ENCODE measurements around the gene DCAF4.
A peak's percentile ranks its signal among the peaks of the same experiment; 100 is the strongest.

DNA sequence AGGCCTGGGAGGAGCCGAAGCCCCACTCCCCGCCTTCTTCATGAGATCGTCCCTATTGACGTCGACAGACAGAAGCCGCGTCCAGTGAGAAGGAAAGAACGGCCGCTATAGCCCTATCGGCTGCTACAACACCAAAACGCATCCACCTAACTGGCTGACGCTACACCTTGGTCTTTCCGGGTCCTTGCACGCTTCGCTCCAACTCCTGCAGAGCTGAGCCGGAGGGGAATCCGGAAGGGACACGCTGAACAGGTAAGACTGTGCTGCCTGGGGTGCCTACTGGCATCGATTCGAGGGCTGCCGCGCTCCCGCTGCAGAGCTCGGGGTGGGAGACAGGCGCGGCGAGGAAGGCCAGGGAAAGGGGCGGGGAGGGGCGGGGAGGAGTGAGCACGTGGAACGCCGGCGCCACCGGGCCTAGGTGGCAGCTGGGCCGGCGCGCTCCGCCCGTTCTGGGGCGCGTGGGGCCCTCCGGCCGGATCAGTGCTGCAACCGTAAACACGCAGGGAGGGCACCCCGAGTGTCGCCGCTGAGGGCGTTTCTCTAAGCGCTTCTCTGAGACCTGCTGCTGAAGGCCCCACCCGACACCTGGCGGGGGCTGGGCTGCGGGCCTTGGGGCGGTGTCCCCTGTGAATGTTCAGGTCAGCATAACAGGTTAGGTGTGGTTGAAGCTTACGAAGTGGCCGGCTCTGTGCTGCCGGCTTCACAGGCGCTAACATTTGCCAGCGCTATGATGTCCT, at the start of gene DCAF4:
- TF ChIP-seq, protein P1, sequence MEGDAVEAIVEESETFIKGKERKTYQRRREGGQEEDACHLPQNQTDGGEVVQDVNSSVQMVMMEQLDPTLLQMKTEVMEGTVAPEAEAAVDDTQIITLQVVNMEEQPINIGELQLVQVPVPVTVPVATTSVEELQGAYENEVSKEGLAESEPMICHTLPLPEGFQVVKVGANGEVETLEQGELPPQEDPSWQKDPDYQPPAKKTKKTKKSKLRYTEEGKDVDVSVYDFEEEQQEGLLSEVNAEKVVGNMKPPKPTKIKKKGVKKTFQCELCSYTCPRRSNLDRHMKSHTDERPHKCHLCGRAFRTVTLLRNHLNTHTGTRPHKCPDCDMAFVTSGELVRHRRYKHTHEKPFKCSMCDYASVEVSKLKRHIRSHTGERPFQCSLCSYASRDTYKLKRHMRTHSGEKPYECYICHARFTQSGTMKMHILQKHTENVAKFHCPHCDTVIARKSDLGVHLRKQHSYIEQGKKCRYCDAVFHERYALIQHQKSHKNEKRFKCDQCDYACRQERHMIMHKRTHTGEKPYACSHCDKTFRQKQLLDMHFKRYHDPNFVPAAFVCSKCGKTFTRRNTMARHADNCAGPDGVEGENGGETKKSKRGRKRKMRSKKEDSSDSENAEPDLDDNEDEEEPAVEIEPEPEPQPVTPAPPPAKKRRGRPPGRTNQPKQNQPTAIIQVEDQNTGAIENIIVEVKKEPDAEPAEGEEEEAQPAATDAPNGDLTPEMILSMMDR (IDR thresholded peaks at IDR 0.05) = no peak
- no peak for TF ChIP-seq SMC3 (IDR thresholded peaks at IDR 0.05; ENCODE audit: low read depth, low read length)
- no peak for TF ChIP-seq JUND (IDR thresholded peaks at IDR 0.05)
- no peak for TF ChIP-seq YY1 (IDR thresholded peaks at IDR 0.05; ENCODE audit: low read depth)
- no peak for TF ChIP-seq RXRA (IDR thresholded peaks at IDR 0.05; ENCODE audit: borderline replicate concordance, low read depth)
- TF ChIP-seq MXI1 (IDR thresholded peaks at IDR 0.05; ENCODE audit: low read depth, low read length) = peak; percentile 99
- TF ChIP-seq POLR2AphosphoS5 (IDR thresholded peaks at IDR 0.05; ENCODE audit: low read depth, low read length) = no peak
- TF ChIP-seq ELF1 (IDR thresholded peaks at IDR 0.05) = peak; percentile 88
- TF ChIP-seq FOXM1 (IDR thresholded peaks at IDR 0.05; ENCODE audit: low read depth) = no peak
